ENCODE measurements around the gene EPHA4.

EPHA4 gene

DNA sequence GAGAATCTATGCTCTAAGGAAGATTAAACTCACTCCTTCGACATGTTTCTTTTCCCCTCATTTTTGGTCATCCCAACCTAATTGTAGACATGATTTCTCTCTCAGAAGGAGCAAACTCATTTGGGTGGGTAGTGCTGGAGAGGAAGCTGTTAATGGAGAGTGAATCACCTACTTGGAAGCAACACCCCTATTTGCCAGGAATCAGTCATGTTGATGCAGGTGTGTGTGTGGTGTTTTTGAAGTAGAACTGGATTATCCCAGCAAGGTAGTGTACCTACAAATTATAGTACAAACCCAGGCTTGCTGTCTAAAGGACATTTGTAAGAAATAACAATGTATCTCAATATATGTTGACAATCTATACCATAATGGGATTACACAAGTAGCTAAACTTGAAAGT, 186.4 kb downstream of the EPHA4 start:
- FAIRE-seq, result no peak

DNA sequence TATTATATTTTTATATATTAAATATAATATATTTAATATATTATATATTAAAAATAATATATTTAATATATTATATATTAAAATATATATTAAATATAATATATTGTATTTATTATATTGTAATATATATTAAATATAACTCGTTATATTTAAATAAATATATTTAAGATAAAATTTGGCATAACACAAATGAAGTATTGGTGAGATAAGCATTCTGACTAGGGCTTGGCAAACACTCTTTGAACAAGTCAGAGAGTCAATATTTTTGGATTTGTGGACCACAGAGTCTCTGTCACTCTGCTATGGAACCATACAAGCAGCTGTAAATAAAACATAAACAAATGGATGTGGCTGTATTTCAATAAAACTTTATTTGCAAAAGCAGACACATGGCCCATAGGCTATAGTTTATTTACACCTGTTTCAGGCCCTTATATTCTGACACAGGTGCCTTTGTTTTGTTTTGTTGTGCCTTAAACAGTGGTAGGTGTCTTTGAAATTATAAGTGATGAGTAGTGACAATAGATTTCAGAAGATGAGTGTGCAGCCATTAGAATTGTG, 190.1 kb downstream of the EPHA4 start:
- no peak for FAIRE-seq

DNA sequence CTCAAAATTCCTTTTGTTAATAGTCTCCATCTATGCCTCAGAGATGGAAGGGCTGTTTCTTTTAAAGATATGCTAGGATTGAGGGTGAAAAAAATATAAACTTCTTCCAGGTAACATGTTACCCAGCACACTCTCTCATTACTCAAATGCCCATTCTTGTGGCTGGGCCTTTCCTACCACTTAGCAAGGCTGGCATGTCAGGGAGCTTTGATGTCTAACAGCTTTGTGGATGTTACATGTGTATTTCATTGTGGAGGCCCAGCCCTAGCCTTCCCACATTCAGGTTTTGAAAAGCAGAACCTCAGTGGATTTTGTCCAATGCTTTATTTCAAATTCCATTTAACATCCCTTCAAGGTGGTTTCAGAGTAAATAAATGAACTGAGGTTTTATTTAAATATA, 191.4 kb downstream of the EPHA4 start:
- no peak for FAIRE-seq

DNA sequence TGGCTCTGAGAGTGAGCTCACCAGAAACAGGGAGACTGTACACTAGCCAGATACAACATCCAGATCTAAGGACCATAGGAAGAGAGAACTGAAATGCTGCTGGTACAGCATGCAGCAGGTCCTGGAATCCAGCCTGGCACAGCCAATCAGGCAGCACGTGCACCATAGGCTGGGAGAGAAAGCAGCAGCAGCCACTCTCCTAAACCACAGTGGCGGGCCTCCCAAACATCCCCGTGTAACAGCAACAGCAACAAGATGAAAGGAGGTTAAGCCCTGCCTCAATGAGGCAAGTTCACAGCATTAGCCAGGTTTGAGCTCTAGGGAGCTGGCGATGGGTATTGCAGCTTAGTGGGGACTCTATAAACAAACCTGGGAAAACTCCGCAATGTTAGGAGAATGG, 192.0 kb downstream of the EPHA4 start:
- FAIRE-seq, result no peak

DNA sequence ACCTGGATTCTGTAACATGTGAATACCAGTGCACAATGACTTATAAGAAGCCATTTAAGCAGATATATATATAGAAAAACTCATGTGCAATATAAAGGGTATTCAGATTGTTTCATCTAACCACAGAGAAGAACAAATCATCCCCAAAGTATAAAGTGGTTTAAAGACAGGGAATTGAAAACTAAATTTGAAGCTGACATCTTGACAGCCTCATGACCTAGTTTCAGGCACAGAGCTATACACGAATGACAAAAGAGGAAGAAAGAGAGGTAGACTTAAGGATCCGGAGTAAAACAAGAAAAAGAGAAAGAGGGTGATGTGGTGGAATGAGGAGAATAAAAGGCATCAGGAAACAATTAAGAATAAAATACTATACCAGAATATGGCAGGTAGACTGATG, 194.5 kb downstream of the EPHA4 start:
- no peak for FAIRE-seq

DNA sequence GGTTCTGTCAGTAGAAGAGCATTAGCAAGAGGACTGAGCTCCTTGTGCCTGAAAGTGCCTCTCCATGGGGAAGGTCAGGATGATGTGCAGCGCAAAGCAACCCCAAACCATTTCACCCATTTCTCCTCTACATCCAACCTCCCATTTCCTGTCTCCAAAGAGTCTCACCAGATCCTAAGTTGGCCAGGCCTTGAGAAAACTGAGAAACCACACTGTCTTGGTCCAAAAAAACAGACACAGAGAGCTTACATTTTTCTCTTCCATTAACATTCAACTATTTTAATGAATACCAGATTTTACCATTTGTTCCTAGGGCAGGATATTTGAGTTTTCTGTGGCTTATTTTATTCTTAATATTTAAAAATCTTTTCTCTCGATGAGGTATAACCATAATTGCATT, 195.0 kb downstream of the EPHA4 start:
- no peak for FAIRE-seq

DNA sequence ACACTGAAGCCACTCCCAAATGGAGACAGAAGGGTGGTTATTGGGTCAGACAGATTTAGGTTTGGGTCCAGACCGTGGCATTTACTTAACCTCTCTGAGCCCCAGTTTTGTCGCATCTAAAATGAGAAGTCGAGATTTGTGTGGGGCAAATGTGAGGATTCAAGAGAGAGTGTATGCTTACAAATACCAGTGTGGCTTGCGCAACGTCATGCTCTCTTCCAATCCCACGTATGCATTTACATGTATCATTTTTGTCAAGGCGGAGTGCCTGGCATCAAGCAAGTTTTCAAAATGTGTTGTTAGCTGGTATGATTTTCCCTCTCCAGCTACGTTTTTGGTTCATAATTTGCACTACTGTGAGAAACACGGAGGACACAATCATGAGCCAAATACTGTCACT, 197.9 kb downstream of the EPHA4 start:
- no peak for FAIRE-seq

DNA sequence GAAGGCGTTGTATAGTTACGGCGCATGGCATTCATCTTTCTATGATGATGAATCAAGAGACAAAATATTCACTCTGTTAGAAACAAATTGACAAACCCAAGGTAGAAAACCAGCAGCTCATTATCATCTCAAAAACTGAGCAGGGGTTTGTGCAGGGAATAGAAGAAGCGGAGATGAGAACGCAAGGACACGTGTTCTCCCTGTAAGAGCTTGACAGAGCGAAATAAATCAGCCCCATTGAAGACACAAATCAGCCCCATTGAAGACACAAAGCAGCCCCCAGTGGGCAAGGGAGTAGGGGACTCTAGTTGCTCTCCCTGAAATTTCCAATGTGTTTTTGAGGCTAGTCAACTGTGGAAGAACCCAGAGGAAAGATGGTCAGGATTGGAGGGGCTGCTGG, 199.2 kb downstream of the EPHA4 start:
- no peak for FAIRE-seq

DNA sequence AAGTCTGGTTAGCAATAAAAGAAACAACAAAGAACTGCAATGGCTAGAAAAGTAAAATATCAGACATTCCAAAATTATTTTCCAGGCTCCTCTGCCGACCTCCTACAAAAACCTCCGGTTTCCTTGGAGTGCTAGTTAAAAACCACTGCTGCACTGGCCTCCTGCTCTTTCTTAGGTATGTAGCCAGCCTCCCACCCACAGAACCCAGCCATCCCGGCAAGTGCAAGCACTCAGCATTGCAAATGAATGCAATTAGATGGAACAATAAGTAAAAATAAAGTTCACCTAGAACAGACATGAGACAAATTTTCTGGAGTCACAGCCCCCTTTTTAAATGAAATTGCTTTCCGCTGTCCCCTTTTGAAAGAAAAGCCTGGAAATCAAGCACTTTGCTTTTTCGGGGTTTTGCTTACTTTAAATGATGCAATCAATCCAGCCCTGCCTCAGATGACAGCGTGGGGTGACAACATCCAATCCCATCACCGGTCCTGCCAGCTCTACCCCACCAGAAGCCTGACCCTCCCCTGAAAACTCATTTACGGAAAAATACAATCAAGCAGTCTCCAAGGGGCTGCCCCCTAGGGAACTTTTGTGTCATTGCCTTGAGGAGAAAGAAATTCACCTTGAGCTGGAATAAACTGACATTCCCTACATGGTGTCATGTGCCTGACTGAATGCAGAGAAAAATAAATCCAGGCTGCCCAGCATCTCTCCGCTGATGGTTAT, 199.8 kb downstream of the EPHA4 start:
- FAIRE-seq, result no peak

DNA sequence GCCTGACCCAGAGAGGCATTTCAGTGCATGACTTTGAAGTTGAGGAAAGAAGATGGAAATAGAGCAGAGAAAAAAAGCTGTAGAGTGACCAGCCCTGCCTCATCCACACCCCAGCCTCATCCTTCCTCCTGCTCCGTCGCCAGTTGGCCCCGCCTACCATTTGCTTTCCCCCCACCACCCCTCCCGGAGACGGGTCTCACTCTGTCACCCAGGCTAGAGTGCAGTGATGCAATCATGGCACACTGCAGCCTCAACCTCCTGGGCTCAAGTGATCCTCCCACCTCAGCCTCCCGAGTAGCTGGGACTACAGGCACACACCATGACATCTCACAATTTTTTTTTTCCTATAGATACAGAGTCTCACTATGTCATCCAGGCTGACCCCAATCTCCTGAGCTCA, 200.8 kb downstream of the EPHA4 start:
- FAIRE-seq, result no peak

DNA sequence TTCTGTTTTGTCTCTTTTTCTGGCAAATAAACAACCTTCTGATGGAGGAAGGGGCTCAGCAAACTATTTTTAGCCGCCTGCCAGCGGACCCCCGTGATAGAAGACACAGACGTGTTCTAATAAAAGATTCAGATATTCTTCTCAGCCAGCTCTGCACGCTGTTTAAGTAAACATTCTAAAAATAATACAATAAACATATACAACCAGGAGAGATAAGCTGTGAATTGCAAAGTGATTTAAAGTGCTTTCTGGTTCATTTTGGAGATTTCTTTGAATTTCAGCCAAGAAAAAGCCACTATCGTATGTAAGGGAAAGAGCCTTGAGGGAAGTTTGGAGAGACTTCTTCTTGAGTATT, 201.3 kb downstream of the EPHA4 start:
- no peak for FAIRE-seq

DNA sequence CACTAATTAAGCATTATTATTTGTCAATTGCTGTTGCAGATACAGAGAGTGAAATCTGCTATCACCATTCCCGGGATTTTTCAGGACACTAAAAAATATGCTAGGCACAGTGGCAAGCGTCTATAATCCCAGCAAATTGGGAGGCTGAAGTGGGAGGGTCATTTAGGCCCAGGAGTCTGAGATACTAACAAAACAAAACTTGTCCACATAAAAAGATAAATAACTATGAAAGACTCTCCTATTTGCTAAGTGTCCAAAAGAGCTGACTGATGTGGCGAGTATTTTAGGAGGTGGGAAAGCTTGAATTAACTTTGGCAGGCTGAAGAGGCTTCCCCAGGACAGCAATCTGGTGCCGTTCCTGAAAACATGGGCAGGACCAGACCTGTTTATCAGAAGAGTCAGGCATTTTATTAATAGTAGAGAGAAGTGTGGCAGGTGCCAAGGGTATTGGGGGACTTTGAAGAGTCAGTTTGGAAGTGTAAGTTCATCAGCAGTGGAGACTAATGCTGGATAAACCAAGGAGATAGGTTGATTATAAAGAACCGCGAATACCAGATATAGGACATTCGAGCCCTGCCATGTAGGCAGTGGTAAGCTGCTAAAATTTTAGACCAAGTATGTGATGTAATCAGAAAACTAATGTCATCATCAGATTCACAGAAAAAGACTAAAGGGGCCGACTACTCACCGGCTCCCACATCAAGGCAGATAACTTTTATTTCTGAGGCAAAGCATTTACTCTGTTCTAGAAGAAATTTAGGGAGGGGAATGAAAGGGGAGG, 201.8 kb downstream of the EPHA4 start:
- FAIRE-seq, result no peak

All from endometrium (tissue), 2 donors.